Testis (tissue), 3 donors: ENCODE data around the gene CCDC192. TPM values are rescaled to one million over a fixed set of nuclear protein-coding genes. Genes with fewer than 3 reads are reported as not detected.

Experiments used
- DNase-seq: peaks from one replicate; pipeline ENCODE4 v3.0.0-alpha.2; 2019
- H3K27ac ChIP-seq, 2 donors: fragments of 200-600 bp; sonication (generic); one replicate each; pipeline ENCODE4 v1.5.1; 2019
- H3K27me3 ChIP-seq: fragments of 200-600 bp; sonication (generic); one replicate; pipeline ENCODE4 v1.5.1; 2019
- H3K36me3 ChIP-seq: fragments of 200-600 bp; sonication (generic); one replicate; pipeline ENCODE4 v1.5.1; 2017; ENCODE audit warnings: low read depth; ENCODE audit errors: missing control alignments
- H3K4me1 ChIP-seq: fragments of 200-600 bp; sonication (generic); one replicate; pipeline ENCODE4 v1.5.1; 2019
- H3K4me3 ChIP-seq, 2 donors: fragments of 200-600 bp; sonication (generic); one replicate each; pipeline ENCODE4 v1.5.1; 2017 to 2019
- H3K9me3 ChIP-seq: fragments of 200-600 bp; sonication (generic); one replicate; pipeline ENCODE4 v1.5.1; 2017
- POLR2A ChIP-seq: fragments of 450-650 bp; IDR thresholded peaks from one replicate; pipeline ENCODE4 v1.6.1; 2017; ENCODE audit warnings: antibody characterized with exemption, mild to moderate bottlenecking, moderate library complexity
- WGBS, 2 donors: methylation state at CpG; one replicate each; pipeline ENCODE4 v1.1.5; 2018; 5-methylcytosine and 5-hydroxymethylcytosine counted together
- intact Hi-C: fragments of 100-400 bp; cut with DNase I; formaldehyde crosslinking; loops from one replicate; pipeline ENCODE4 v1.15.1; 2023; ENCODE audit warnings: low total_unique reads
- polyA plus RNA-seq: library from polyadenylated mRNA; stranded (reverse); fragments of 350-450 nt; fragmentation: Illumina TruSeq; extraction: RNeasy Lipid Tissue Mini Kit (QIAGEN cat#74804); gene quantifications from one replicate; pipeline ENCODE4 v1.2.3, GENCODE V29; 2014; ENCODE audit warnings: low read depth, low replicate concordance; ENCODE audit not compliant: insufficient read depth
- total RNA-seq, 2 donors: library from RNA; depleted of rRNA; stranded (reverse); fragments of >200 nt; gene quantifications; one replicate each; pipeline ENCODE4 v1.2.3, GENCODE V29; 2016
- TF ChIP-seq, protein P1 (sequence below), 3 experiments: fragments of 450-650 bp in 2 of 3; fragments of 200-600 bp in 1 of 3; sonication (generic) in 1 of 3; IDR thresholded peaks; one replicate each; pipeline ENCODE4 v1.5.1; 2016 to 2019; ENCODE audit warnings: antibody characterized with exemption in 3 of 3, mild to moderate bottlenecking in 2 of 3, moderate library complexity in 1 of 3

The CCDC192 gene
- total and polyA plus RNA-seq, 3 donors from 2014 or later, result 7.8 to 22.6 (median 12.9) TPM

- WGBS, 2 donors, result 73 to 81% methylated on average over 1 of the region's 1 CpG
- intact Hi-C loops, result no loop called here
- TF ChIP-seq, protein P1, sequence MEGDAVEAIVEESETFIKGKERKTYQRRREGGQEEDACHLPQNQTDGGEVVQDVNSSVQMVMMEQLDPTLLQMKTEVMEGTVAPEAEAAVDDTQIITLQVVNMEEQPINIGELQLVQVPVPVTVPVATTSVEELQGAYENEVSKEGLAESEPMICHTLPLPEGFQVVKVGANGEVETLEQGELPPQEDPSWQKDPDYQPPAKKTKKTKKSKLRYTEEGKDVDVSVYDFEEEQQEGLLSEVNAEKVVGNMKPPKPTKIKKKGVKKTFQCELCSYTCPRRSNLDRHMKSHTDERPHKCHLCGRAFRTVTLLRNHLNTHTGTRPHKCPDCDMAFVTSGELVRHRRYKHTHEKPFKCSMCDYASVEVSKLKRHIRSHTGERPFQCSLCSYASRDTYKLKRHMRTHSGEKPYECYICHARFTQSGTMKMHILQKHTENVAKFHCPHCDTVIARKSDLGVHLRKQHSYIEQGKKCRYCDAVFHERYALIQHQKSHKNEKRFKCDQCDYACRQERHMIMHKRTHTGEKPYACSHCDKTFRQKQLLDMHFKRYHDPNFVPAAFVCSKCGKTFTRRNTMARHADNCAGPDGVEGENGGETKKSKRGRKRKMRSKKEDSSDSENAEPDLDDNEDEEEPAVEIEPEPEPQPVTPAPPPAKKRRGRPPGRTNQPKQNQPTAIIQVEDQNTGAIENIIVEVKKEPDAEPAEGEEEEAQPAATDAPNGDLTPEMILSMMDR (IDR thresholded peaks at IDR 0.05), result no peak
- no peak for TF ChIP-seq POLR2A
- H3K36me3 ChIP-seq, result no peaks in the 10 kb centered on the region
- no peak for DNase-seq
- H3K27me3 ChIP-seq, result no peaks in the 10 kb centered on the region
- H3K9me3 ChIP-seq, result no peaks in the 10 kb centered on the region
- H3K27ac ChIP-seq, result no peak overlapping the region
- H3K4me1 ChIP-seq, result no peaks in the 10 kb centered on the region
- no peak overlapping the region for H3K4me3 ChIP-seq
Observed at GRCh38 chr5:127963233-127963632, 260.0 kb downstream of the CCDC192 start.

DNA sequence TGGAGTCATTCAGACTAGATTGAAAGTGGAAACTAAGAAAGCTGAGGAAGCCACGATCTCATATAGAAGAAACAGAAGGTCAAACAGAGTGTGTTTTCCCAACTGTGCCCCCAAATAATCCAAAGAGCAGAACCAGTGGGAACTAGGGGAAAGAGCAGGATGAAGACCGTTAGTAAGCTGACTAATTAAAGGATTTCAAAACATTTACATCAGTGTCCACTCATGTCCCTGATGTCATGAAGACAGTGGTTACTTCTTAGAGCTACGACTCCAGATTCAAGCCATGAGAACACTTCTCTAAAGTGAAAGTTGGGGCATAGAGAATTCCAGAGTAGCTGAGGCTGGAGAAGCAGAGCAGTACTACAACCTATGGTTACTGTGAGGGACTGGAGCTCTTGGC, 260.7 kb downstream of the CCDC192 start:
- WGBS, 2 donors, result 91 to 92% methylated on average over 3 of the region's 3 CpGs
- no peaks in the 10 kb centered on the region for H3K9me3 ChIP-seq

GRCh38 chr5:127967323-127967982, 264.3 kb downstream of the CCDC192 start:
- 69 to 92% methylated on average over 3 of the region's 3 CpGs for WGBS, 2 donors
- H3K36me3 ChIP-seq, result no peaks in the 10 kb centered on the region
- no peak overlapping the region for H3K27ac ChIP-seq

More for the DNA sequence above, 260.7 kb downstream of the CCDC192 start:
- intact Hi-C loops, result no loop called here
- Histone ChIP-seq H3K36me3 (no peaks in the 10 kb centered on the region), H3K4me1 (no peaks in the 10 kb centered on the region), H3K27ac (no peak overlapping the region), H3K4me3 (no peak overlapping the region), H3K27me3 (no peaks in the 10 kb centered on the region)
- no peak for DNase-seq
- TF ChIP-seq, protein P1 (IDR thresholded peaks at IDR 0.05), result no peak
- no peak for TF ChIP-seq POLR2A

DNA sequence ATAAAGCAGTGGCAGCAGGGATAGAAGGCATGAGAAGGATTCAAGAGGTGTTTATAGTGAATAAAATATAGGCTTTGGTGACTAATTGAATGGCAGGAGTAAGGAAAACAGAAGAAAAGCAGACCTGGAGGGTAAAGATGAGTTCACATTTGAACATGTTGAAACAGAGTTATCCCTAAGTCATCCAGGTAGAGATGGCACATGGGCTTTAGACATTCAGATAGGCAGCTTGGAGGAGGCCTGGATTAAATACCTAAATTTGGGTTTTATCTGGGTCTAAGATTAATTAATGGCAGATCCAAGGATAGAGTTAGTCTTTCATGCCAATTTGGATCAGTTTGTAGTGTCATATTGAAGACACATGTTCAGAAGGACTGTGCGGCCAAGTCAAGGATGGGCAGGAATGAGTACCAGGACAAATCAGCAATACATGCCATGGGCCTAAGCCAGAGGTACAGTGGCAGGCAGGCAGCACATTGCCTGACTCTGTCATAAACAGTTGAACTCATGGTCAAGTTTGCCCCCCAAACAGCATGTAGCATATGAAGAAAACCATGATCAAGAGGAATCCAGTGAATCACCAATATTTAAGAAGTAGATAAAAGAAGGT, 264.9 kb downstream of the CCDC192 start:
- Histone ChIP-seq H3K36me3 (no peaks in the 10 kb centered on the region), H3K27me3 (no peaks in the 10 kb centered on the region), H3K27ac (no peak overlapping the region), H3K4me1 (no peaks in the 10 kb centered on the region), H3K9me3 (no peaks in the 10 kb centered on the region), H3K4me3 (no peak overlapping the region)
- intact Hi-C loops, result no loop called here
- TF ChIP-seq, protein P1 (IDR thresholded peaks at IDR 0.05), result no peak
- TF ChIP-seq POLR2A, result no peak
- no peak for DNase-seq
- 93% methylated on average over 1 of the region's 1 CpG for WGBS, 2 donors

More at GRCh38 chr5:127967323-127967982, 264.3 kb downstream of the CCDC192 start:
- no peaks in the 10 kb centered on the region for H3K27me3 ChIP-seq
- no peaks in the 10 kb centered on the region for H3K9me3 ChIP-seq
- no peak for DNase-seq
- no peak overlapping the region for H3K4me3 ChIP-seq
- TF ChIP-seq, protein P1 (IDR thresholded peaks at IDR 0.05), result no peak
- no peak for TF ChIP-seq POLR2A
- no peaks in the 10 kb centered on the region for H3K4me1 ChIP-seq
- intact Hi-C loops, result no loop called here
